ENCODE results near the gene GPR32.

- TF ChIP-seq, protein P1, sequence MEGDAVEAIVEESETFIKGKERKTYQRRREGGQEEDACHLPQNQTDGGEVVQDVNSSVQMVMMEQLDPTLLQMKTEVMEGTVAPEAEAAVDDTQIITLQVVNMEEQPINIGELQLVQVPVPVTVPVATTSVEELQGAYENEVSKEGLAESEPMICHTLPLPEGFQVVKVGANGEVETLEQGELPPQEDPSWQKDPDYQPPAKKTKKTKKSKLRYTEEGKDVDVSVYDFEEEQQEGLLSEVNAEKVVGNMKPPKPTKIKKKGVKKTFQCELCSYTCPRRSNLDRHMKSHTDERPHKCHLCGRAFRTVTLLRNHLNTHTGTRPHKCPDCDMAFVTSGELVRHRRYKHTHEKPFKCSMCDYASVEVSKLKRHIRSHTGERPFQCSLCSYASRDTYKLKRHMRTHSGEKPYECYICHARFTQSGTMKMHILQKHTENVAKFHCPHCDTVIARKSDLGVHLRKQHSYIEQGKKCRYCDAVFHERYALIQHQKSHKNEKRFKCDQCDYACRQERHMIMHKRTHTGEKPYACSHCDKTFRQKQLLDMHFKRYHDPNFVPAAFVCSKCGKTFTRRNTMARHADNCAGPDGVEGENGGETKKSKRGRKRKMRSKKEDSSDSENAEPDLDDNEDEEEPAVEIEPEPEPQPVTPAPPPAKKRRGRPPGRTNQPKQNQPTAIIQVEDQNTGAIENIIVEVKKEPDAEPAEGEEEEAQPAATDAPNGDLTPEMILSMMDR (IDR thresholded peaks at IDR 0.05): no peak
- no peak for TF ChIP-seq POLR2A (IDR thresholded peaks at IDR 0.05)
These were observed 2.0 kb upstream of the GPR32 start for GRCh38 chr19:50768277-50768676.
